HG03103 (cell line): ENCODE results near the gene DNALI1.

ENCODE experiments used
- ATAC-seq: cut with Tn5 transposase; IDR thresholded peaks from one replicate; pipeline ENCODE4 v1.9.1; 2021; ENCODE audit warnings: low read depth; ENCODE audit not compliant: unreplicated experiment

DNALI1 gene

DNA sequence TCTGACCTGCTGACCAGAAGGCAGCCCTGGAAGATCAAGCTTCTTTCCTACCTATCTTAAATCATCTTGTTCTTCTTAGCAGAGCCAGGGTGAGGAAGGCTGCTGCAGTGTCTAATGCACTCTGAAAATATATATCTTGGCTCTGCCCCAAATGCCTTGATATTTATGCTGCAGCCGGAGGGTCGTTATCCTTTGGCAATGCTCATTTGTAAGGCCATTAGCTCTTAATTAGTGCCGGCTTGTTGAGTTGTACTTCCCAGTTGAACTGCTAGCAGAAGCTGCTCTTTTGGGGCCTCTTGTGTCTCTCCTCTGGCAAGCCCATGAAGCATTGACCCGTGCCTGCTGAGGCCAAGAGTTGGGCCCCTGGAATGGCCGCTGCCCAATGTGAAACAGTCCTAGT, 43.2 kb downstream of the DNALI1 start:
- ATAC-seq = no peak

GRCh38 chr1:37601441-37601840, 44.7 kb downstream of the DNALI1 start:
- no peak for ATAC-seq

GRCh38 chr1:37602750-37603694, 46.3 kb downstream of the DNALI1 start:
- no peak for ATAC-seq

- no peak for ATAC-seq
Observed at GRCh38 chr1:37605061-37605650, 48.4 kb downstream of the DNALI1 start.

GRCh38 chr1:37605806-37606474, 49.2 kb downstream of the DNALI1 start:
- ATAC-seq = no peak

- ATAC-seq = no peak
Observed at GRCh38 chr1:37606481-37607263, 49.9 kb downstream of the DNALI1 start.

DNA sequence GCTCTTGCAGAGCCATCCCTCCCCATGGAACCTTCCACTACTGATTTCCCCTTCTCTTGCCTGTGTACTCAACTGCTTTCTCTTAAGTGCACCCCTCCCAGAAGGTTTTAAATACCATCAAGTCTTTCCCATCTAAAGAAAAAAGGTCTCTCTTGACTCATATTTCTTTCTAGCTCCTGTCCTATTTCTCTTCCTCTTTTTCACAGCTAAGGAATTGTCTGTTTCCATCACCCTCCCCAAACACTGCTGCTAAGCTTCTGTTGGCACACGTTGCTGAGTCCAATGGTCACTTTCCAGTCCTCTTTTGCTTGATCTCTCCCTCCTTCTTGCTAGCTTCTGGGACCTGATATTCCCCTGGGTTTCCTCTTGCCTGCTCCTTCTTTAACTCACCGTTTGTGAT, 52.3 kb downstream of the DNALI1 start:
- ATAC-seq = no peak

DNA sequence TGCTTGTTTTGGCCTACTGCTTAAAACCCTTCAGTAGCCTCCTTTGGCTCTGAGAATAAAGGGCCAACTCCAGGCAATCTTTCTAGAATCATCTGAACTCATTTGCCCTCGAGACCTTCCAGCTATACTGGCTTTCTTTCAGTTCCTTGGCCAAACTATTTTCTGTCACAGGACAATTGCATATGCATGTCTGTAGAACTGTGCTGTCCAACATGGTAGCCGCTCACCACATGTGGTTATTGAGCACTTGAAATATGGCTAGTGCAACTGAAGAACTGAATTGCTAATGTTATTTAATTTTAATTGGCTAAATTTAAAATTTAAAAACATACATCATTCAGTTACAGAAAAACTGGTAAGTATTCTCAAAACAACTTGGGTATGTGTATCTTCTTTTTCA, 53.3 kb downstream of the DNALI1 start:
- no peak for ATAC-seq

GRCh38 chr1:37612186-37612585, 55.4 kb downstream of the DNALI1 start:
- no peak for ATAC-seq

GRCh38 chr1:37614105-37614504, 57.4 kb downstream of the DNALI1 start:
- ATAC-seq = no peak

- no peak for ATAC-seq
Observed at GRCh38 chr1:37616330-37616729, 59.6 kb downstream of the DNALI1 start.
